GM18867 (cell line): Measurements from ENCODE around the gene HES6.

Source experiments
- ATAC-seq: cut with Tn5 transposase; IDR thresholded peaks from one replicate; pipeline ENCODE4 v1.9.1; 2021; ENCODE audit warnings: mild to moderate bottlenecking, moderate library complexity; ENCODE audit not compliant: unreplicated experiment

HES6 gene

GRCh38 chr2:238202326-238203093, 37.3 kb downstream of the HES6 start:
- no peak for ATAC-seq

- ATAC-seq = no peak
Observed at GRCh38 chr2:238190445-238190844, 49.4 kb downstream of the HES6 start.
